Measurements from ENCODE around the gene PNPLA8. TPM values are rescaled to one million over a fixed set of nuclear protein-coding genes. Genes with fewer than 3 reads are reported as not detected.

PNPLA8 gene
- total and polyA plus RNA-seq, 7 donors = 30.3 to 103 (median 60.1) TPM

- peaks cover 3 to 76% (median 14%) of the 10 kb centered on the region in 3 donors for H3K27me3 ChIP-seq (ENCODE audit: insufficient read depth in 3 of 3, low read length in 2 of 3)
- ATAC-seq = no peak
- TF ChIP-seq CTCF (IDR thresholded peaks at IDR 0.05) = no peak
- no peak for DNase-seq
- H3K27ac ChIP-seq = no peak overlapping the region
- H3K4me3 ChIP-seq = peak overlapping the region; percentile 63
- no peaks in the 10 kb centered on the region for H3K9me3 ChIP-seq
- no peaks in the 10 kb centered on the region for H3K36me3 ChIP-seq (ENCODE audit: insufficient read depth in 1 of 2, low read depth in 1 of 2)
- WGBS, 3 donors = 13 to 17% (median 16%) methylated on average over 19 of the region's 19 CpGs
- intact Hi-C loops (cut with DNase I) = no loop called here
- peaks cover 12% of the 10 kb centered on the region for H3K4me1 ChIP-seq
Measured at GRCh38 chr7:108456845-108457540, 68.9 kb downstream of the PNPLA8 start.

- WGBS, 3 donors = 0 to 1% (median 1%) methylated on average over 27 to 81 of the region's 81 CpGs
- H3K4me3 ChIP-seq = peak within 1 kb of the TSS; percentile 63
- intact Hi-C loops (cut with DNase I) = no loop called here
- no peak within 1 kb of the TSS for H3K27ac ChIP-seq
- H3K4me1 ChIP-seq = peaks cover 12% of the 10 kb centered on the region
- TF ChIP-seq CTCF (IDR thresholded peaks at IDR 0.05) = no peak
- peaks cover 3 to 85% (median 14%) of the 10 kb centered on the region in 3 donors for H3K27me3 ChIP-seq (ENCODE audit: insufficient read depth in 3 of 3, low read length in 2 of 3)
- H3K36me3 ChIP-seq (ENCODE audit: insufficient read depth in 1 of 2, low read depth in 1 of 2) = no peaks in the 10 kb centered on the region
- DNase-seq (peak; percentile 32 to 54), ATAC-seq (peak in 2 of 4 donors; percentile 40 to 66)
- no peaks in the 10 kb centered on the region for H3K9me3 ChIP-seq
Measured at GRCh38 chr7:108455998-108456677, 69.8 kb downstream of the PNPLA8 start, which contains the start of gene NRCAM. NRCAM (minus strand) TSS chr7:108456436; CDS start chr7:108240064, 216,372 bp downstream.

GRCh38 chr7:108455551-108455997, 70.4 kb downstream of the PNPLA8 start:
- peaks cover 12% of the 10 kb centered on the region for H3K4me1 ChIP-seq
- no peak overlapping the region for H3K27ac ChIP-seq
- no peaks in the 10 kb centered on the region for H3K9me3 ChIP-seq
- ATAC-seq (peak; percentile 28 to 68 (median 37)), DNase-seq (peak in 1 of 2 donors; percentile 51)
- TF ChIP-seq CTCF (IDR thresholded peaks at IDR 0.05) = no peak
- H3K36me3 ChIP-seq (ENCODE audit: insufficient read depth in 1 of 2, low read depth in 1 of 2) = no peaks in the 10 kb centered on the region
- WGBS, 3 donors = 1% methylated on average over 27 to 47 of the region's 47 CpGs
- intact Hi-C loops (cut with DNase I) = no loop called here
- H3K27me3 ChIP-seq (ENCODE audit: insufficient read depth in 3 of 3, low read length in 2 of 3) = peaks cover 3 to 86% (median 14%) of the 10 kb centered on the region in 3 donors
- H3K4me3 ChIP-seq = peak overlapping the region; percentile 63

GRCh38 chr7:108454674-108455550, 71.0 kb downstream of the PNPLA8 start:
- TF ChIP-seq CTCF (IDR thresholded peaks at IDR 0.05) = no peak
- Histone ChIP-seq H3K4me3 (peak overlapping the region; percentile 63), H3K9me3 (no peaks in the 10 kb centered on the region), H3K27me3 (ENCODE audit: insufficient read depth in 3 of 3, low read length in 2 of 3) (peaks cover 3 to 82% (median 14%) of the 10 kb centered on the region in 3 donors), H3K36me3 (ENCODE audit: insufficient read depth in 1 of 2, low read depth in 1 of 2) (no peaks in the 10 kb centered on the region), H3K4me1 (peaks cover 12% of the 10 kb centered on the region), H3K27ac (no peak overlapping the region)
- DNase-seq = no peak
- intact Hi-C loops (cut with DNase I) = no loop called here
- WGBS, 3 donors = 1% methylated on average over 57 to 72 of the region's 72 CpGs
- ATAC-seq = peak in 3 of 4 donors; percentile 19 to 53 (median 25)
